ENCODE results near the gene DLG2. TPM values are rescaled to one million over a fixed set of nuclear protein-coding genes. Genes with fewer than 3 reads are reported as not detected.

Gene DLG2
- total and polyA plus RNA-seq, 9 of the 15 experiments (the other 6 are each of a cell fraction or from before 2014, with no cell fraction given) = 0.52 to 1.6 (median 0.95) TPM

DNA sequence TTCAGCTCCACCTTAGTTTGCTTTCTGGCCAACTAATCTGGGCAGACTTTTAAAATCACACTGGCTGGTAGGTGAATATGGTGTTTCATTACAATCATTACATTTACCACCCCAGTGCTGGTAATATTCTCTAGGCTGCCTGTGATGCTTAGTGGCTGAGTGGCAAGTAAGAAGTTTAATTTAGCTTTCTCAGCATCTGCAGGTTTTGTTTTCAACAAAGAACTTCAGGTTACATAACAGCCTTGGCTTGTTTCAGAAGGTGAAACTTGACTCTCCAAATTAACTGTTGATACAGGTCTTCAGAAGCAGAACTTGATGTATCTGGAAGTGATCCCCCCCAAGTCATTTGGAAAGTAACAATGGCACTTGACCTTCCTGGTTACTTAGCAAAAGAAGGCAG lies 1917.7 kb downstream of the DLG2 start (continued):
- TF ChIP-seq, protein P1, sequence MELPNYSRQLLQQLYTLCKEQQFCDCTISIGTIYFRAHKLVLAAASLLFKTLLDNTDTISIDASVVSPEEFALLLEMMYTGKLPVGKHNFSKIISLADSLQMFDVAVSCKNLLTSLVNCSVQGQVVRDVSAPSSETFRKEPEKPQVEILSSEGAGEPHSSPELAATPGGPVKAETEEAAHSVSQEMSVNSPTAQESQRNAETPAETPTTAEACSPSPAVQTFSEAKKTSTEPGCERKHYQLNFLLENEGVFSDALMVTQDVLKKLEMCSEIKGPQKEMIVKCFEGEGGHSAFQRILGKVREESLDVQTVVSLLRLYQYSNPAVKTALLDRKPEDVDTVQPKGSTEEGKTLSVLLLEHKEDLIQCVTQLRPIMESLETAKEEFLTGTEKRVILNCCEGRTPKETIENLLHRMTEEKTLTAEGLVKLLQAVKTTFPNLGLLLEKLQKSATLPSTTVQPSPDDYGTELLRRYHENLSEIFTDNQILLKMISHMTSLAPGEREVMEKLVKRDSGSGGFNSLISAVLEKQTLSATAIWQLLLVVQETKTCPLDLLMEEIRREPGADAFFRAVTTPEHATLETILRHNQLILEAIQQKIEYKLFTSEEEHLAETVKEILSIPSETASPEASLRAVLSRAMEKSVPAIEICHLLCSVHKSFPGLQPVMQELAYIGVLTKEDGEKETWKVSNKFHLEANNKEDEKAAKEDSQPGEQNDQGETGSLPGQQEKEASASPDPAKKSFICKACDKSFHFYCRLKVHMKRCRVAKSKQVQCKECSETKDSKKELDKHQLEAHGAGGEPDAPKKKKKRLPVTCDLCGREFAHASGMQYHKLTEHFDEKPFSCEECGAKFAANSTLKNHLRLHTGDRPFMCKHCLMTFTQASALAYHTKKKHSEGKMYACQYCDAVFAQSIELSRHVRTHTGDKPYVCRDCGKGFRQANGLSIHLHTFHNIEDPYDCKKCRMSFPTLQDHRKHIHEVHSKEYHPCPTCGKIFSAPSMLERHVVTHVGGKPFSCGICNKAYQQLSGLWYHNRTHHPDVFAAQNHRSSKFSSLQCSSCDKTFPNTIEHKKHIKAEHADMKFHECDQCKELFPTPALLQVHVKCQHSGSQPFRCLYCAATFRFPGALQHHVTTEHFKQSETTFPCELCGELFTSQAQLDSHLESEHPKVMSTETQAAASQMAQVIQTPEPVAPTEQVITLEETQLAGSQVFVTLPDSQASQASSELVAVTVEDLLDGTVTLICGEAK (IDR thresholded peaks at IDR 0.05) = no peak
- TF ChIP-seq, protein P1 (CRISPR knock-in tag; IDR thresholded peaks at IDR 0.05) = no peak
- TF ChIP-seq, protein P2, sequence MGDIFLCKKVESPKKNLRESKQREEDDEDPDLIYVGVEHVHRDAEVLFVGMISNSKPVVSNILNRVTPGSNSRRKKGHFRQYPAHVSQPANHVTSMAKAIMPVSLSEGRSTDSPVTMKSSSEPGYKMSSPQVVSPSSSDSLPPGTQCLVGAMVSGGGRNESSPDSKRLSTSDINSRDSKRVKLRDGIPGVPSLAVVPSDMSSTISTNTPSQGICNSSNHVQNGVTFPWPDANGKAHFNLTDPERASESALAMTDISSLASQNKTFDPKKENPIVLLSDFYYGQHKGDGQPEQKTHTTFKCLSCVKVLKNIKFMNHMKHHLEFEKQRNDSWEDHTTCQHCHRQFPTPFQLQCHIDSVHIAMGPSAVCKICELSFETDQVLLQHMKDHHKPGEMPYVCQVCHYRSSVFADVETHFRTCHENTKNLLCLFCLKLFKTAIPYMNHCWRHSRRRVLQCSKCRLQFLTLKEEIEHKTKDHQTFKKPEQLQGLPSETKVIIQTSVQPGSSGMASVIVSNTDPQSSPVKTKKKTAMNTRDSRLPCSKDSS (IDR thresholded peaks at IDR 0.05; ENCODE audit: low read depth, partially characterized antibody) = no peak
- TF ChIP-seq ZKSCAN3 (CRISPR knock-in tag; IDR thresholded peaks at IDR 0.05) = no peak
- no peak for TF ChIP-seq ZBTB7A (IDR thresholded peaks at IDR 0.05; ENCODE audit: borderline replicate concordance, control insufficient read depth, low read depth, low read length)
- no peak for TF ChIP-seq DIDO1 (tag; IDR thresholded peaks at IDR 0.05; ENCODE audit: low read depth)
- no peak for TF ChIP-seq ETS2 (tag; IDR thresholded peaks at IDR 0.05; ENCODE audit: borderline replicate concordance, poor library complexity, severe bottlenecking)
- no peak for TF ChIP-seq HNRNPL (IDR thresholded peaks at IDR 0.05; ENCODE audit: low read depth, low read length)
- no peak for TF ChIP-seq CBX8 (IDR thresholded peaks at IDR 0.05; ENCODE audit: borderline replicate concordance, extremely low read depth, low read depth, low read length, poor library complexity, severe bottlenecking)
- TF ChIP-seq ZBTB17 (CRISPR knock-in tag; IDR thresholded peaks at IDR 0.05) = no peak
- TF ChIP-seq, protein P3, sequence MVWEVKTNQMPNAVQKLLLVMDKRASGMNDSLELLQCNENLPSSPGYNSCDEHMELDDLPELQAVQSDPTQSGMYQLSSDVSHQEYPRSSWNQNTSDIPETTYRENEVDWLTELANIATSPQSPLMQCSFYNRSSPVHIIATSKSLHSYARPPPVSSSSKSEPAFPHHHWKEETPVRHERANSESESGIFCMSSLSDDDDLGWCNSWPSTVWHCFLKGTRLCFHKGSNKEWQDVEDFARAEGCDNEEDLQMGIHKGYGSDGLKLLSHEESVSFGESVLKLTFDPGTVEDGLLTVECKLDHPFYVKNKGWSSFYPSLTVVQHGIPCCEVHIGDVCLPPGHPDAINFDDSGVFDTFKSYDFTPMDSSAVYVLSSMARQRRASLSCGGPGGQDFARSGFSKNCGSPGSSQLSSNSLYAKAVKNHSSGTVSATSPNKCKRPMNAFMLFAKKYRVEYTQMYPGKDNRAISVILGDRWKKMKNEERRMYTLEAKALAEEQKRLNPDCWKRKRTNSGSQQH (CRISPR knock-in tag; IDR thresholded peaks at IDR 0.05) = no peak
- no peak for TF ChIP-seq PHF21A (IDR thresholded peaks at IDR 0.05; ENCODE audit: borderline replicate concordance, low read depth)
- TF ChIP-seq, protein P4, sequence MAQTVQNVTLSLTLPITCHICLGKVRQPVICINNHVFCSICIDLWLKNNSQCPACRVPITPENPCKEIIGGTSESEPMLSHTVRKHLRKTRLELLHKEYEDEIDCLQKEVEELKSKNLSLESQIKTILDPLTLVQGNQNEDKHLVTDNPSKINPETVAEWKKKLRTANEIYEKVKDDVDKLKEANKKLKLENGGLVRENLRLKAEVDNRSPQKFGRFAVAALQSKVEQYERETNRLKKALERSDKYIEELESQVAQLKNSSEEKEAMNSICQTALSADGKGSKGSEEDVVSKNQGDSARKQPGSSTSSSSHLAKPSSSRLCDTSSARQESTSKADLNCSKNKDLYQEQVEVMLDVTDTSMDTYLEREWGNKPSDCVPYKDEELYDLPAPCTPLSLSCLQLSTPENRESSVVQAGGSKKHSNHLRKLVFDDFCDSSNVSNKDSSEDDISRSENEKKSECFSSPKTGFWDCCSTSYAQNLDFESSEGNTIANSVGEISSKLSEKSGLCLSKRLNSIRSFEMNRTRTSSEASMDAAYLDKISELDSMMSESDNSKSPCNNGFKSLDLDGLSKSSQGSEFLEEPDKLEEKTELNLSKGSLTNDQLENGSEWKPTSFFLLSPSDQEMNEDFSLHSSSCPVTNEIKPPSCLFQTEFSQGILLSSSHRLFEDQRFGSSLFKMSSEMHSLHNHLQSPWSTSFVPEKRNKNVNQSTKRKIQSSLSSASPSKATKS (CRISPR knock-in tag; IDR thresholded peaks at IDR 0.05) = no peak

Data from K562 (cell line).